SH-SY5Y (cell line): ENCODE data around the gene SLC7A6.

Experiments used
- GATA2 ChIP-seq: IDR thresholded peaks from 2 replicates; pipeline ENCODE4 v1.6.1; 2011; ENCODE audit warnings: mild to moderate bottlenecking, low read depth, low read length
- GATA3 ChIP-seq: IDR thresholded peaks from 2 replicates; pipeline ENCODE4 v1.6.1; 2011; ENCODE audit warnings: low read depth, mild to moderate bottlenecking, low read length, moderate library complexity

The SLC7A6 gene

DNA sequence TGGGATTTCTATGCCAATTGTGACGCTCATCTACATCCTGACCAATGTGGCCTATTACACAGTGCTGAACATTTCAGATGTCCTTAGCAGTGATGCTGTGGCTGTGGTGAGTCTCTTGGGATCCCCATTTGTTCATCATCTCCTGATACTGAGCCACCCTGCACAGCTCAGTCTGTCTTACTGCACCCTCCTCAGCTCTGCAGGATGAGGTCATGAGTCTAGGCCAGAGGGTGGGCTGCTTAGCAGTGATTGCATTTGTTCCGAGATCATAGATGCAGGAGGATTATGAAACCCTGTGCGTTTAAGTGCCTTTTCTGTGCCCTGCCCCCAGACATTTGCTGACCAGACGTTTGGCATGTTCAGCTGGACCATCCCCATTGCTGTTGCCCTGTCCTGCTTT, 26.9 kb downstream of the SLC7A6 start:
- TF ChIP-seq GATA2 (no peak), GATA3 (no peak)

DNA sequence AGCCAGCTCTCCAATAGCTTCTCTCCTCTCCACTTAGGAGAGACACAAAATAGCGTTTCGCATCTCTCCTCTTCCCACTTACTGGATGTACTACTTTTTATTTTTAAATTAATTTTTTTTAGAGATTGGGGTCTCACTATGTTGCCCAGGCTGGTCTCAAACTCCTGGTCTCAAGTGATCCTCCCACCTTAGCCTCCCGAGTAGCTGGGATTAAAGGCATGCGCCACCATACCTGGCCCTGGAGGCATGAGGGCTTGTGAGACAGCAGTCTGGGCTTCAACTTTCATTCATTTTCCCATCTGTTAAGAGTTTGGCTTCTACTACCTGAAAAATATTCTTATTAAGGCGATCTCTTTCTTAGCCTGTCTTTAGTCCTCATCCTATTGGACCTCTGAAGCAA, 28.1 kb downstream of the SLC7A6 start:
- TF ChIP-seq GATA3 (no peak), GATA2 (no peak)

DNA sequence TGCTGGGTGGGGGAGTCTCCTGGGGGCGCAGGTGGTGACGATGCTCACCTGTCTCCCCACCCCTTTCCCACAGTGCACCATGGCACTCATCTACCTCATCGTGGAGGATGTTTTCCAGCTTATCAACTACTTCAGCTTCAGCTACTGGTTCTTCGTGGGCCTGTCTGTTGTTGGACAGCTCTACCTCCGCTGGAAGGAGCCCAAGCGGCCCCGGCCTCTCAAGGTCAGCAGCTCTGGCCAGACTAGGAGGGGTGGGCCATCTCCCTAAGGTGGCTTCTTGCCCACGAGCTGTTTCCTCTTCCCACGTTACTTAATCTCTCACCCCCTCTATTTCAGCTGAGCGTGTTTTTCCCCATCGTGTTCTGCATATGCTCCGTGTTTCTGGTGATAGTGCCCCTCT, 32.0 kb downstream of the SLC7A6 start:
- TF ChIP-seq GATA2 (no peak), GATA3 (no peak)

DNA sequence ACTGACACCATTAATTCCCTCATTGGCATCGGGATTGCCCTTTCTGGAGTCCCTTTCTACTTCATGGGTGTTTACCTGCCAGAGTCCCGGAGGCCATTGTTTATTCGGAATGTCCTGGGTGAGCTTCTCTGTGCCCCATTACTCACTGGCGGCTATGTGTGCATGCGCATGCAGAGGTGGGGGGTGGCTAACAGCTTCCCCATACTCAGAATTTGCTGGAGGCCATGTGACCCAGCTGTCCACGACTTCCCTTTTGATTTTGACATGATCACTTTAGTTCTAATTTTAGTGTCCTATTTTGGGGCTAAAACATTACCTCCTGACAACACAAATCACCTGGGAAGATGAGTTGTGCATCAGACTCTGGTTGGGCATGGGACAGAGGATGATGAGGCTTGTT, 32.4 kb downstream of the SLC7A6 start:
- TF ChIP-seq GATA3 (no peak), GATA2 (no peak)

DNA sequence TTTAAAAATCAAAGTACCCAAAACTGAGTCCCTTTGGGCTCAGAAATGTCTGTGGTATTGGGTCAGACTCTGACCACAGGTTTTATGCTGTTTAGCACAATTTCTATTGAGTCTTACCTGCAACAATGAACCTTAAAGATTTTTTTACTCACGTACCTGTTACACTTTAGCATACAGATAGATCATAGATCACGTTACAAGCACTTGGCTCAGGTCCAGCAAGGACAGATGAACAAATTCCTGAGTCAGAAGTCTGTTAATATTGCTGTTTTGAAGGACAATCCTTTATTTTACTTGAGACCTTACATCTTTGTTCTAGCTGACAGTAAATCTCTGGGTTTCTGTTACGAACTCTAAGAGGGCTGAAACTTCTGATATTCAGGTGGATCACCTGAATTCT, 33.6 kb downstream of the SLC7A6 start:
- no peak for TF ChIP-seq GATA3
- TF ChIP-seq GATA2: no peak

DNA sequence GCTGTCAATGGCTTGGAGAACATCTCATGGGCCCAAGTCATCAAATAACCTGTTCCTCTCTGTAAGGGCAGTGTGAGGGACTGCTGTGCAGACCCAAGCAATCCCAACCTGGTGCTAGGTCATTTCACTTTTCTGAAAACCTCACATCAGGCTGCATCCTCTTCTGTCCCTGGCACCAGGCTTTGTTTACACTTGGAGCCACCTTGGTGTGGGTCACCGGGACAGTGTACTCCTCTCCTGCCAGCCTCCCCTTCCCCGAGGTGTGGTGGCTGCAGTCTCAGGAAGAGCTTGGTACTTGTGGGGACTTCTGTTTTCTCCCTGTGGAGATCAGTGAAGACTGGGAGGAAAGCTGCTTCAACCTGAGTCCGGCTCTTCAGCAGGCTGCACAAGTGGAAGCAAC, 34.0 kb downstream of the SLC7A6 start:
- no peak for TF ChIP-seq GATA2
- no peak for TF ChIP-seq GATA3

DNA sequence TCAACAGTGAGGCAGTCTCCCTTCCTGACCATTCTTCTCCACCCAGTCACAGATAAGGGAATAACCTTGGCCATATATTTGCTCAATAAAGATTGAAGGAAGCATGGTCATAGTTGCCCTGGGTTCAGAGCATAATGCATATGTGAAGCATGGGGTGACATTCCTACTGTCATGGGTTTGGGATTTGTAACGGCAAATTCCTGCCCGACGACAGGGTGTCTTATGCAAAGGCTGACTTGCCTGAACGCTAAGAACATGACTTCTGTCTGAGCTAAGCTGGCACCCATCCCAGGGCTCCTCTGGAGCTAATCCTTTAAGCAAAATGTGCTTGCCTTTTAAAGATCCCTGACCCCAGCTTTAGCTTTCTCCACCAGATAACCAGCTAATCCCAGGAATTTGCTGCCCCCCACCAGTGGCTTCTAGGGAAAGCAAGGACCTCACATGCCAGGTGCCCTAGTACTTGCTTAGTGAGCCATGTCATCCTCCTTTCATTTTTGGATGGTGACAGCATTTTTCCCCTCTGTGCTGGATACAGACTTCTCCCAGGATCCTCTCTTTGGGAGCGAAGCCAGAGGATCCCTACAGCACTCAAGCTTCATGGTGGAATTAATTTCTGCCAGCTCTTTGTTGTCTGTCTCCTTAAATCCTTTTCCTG, 34.7 kb downstream of the SLC7A6 start:
- no peak for TF ChIP-seq GATA2
- no peak for TF ChIP-seq GATA3

DNA sequence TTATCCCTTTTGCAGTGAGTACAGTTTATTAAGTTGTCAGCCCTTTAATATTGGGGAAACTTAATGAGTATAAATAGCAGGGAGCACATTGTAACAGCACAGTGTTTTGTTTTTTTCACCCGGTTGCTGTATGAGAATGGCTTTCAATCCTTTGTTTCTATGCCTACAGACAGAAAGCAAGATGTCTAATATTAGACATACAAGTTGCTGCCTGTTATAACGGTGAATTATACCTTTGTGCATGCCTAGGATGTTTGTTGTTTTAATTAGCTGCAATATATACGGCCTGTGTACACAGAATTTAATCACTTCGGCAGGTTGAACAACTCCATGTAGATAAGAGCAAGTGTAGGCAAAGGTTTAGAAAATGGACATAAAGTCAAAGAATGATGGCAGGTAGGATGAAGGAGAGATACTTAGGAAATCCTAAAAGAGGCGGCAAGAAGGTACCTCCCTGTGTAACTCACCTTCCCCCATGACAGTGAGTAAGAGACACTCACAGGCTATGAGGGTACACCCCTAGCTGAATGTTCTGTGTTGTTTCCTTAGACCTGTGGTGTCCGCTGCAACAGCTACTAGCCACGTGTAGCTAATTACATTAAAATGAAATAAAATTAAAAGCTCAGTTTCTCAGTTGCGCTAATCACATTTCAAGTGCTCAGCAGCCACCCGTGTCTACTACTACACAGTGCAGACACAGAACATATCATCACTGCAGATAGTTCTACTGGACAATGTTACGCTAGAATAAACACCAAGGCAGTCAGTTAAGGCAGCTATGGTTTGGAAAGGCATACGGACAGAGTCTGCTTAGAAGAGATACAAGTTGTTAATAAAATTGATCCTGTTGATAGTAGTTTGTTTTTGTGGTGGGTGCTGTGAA, 35.5 kb downstream of the SLC7A6 start:
- TF ChIP-seq GATA3: no peak
- no peak for TF ChIP-seq GATA2

DNA sequence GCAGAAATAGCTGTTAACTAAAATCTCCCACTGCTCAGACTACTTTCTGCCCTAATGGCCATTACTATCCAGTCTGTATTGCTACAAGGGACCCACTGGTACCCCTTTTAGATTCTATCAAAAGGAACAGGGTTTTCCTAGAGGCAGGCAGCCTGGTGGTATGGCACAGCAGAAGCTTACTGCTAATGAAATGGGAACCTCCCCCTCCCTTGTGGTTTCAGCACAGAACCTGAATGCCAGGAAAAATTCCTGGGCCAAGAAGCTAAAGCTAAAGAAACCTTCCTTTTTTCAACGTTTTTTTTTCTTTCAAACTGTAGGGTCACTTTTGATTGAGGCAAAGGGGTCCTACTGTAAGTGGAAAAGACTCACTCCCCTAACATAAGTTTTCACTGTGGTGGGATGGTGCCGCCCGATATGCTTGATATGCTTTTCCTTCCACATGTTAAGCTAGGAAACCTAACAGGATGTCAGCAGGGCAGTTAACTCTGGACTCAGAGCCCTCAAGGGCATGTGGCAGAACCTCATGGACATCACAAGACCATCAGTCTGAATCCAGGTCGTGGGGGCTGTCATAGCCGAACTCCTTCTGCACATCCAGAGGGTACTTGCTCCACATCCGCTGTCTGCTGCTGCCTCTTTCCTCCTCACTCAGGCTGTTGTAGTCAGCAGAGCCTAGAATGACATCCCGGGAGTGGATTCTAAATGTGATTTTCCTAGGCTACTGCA, 36.6 kb downstream of the SLC7A6 start:
- no peak for TF ChIP-seq GATA3
- TF ChIP-seq GATA2: no peak

DNA sequence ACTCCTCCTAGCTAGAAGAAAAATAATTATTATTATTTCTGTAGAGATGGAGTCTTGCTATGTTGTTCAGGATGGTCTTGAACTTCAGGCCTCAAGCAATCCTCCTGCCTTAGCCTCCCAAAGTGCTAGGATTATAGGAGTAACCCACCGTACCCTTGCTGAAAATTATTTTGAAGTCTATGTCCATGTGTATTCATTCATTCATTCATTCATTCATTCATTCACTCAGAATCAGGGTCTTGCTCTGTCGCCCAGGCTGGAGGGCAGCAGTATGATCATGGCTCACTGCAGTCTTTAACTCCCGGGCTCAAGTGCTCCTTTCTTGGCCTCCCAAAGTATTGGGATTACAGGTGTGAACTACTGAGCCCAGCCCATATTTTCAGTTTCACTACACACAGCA, 42.3 kb downstream of the SLC7A6 start:
- no peak for TF ChIP-seq GATA2

DNA sequence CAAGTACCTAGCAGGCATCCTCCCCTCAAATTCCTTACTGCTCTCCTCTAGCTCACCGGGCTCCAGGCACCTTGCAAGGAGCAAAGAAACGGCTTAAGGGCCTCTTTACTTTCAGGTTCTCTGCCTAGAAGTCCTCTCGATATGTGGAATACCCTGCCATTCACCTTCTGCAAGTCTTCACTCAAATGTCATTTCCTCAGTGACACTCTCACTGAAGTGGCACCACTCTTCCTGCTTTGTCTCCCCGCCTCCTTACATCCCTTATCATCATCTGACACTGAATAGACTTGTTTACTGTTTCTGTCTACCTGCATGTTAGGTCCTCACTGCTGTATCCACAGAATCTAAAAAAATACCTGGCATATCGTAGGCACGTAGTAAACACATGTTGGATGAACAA, 45.5 kb downstream of the SLC7A6 start:
- TF ChIP-seq GATA3 (no peak), GATA2 (no peak)

DNA sequence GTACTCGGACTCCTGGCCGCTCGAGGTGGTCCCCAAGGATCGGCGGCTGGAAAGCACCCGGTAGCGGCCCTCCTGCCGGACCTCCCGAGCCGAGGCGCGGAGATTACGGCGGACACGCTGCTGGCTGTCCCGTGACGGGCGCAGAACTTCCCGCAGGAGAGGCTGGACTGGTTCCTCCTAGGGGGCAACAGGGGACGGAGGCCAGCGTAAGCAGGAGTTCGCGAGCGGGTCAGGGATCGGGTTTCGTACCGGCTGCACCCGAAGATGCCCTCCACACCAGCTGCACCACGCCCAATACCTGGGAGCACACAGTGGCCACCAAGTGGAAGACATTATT, 46.1 kb downstream of the SLC7A6 start:
- no peak for TF ChIP-seq GATA2
- TF ChIP-seq GATA3: no peak

DNA sequence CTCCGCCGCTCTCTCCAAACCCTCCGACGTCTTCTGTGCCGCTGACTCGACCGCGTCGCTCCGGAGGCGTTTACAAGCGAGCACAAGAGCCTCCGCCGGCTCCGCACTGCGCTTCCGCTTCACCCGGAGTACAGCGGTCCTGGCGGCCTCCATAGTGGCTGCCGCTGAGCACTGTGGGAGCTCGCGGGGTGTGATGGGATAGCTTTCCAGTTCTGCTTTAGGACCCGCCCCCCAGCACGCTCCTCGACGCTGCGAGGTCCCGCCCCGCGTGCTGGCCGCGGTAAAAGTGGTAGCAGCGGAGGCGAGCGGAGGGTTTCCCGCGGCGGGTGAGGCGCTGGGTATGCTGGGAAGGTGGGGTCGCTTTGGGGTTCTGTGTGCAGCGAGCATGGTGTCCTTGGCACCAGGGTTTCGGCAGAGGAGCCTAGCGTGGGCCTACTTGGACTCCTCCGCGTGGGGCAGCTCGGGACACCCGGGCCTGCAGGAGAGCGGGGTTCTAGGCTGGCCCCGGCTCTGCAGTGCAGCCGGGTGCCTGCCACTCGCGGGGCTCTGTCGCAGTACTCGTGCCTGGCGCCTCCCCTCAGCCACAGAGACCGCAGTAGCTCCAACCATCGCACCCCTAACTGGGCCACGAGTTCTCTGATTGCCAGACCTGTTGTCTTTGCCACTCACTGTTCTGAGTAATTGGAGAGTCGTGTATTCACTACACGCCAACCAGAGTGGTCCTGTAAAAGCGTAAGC, 46.6 kb downstream of the SLC7A6 start, which contains the start of the genes PRMT7 and SLC7A6OS:
PRMT7 (plus strand) TSS at position 246 of the 738 bp plus-strand sequence. CDS start 4,961 bp downstream, outside the sequence.
SLC7A6OS (minus strand) TSS at position 173 of the 738 bp plus-strand sequence; CDS start at position 153, 20 bp downstream.
- TF ChIP-seq GATA2 (no peak), GATA3 (no peak)

DNA sequence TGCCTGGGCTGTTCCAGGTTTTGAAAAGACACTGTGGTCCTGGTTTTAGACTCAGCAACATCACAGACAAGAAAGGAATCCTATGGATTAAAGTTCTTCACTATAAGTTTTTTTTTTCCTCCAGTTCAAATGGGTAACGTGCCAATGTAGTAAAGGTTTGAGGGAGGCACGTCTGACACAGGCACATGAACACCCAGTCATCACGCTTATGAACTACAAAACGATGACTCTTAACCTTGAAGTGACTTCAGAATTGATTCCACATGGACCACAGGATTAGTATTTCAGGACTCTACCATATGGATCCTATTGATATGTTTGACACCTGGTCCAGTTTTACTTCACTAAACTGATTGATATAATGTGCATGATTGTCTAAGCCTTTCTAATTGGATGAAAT, 48.8 kb downstream of the SLC7A6 start:
- TF ChIP-seq GATA3 (no peak), GATA2 (no peak)
